OCI-LY1 (cell line): Measurements from ENCODE around the gene P2RY4.
"Not testable (repeated sequence)": the region's sequence is repeated elsewhere in the genome, so short reads cannot be mapped to it uniquely, and the experiment has no call there.

ENCODE experiments used
- H2AFZ ChIP-seq: fragments of 200-600 bp; sonication (generic), shearing (Covaris generic); 2 replicates; pipeline ENCODE4 v1.6.0; 2014; ENCODE audit warnings: antibody characterized with exemption, mild to moderate bottlenecking, low read length
- H3F3A ChIP-seq: fragments of 200-600 bp; sonication (generic), shearing (Covaris generic); 2 replicates; pipeline ENCODE4 v1.6.0; 2014; ENCODE audit warnings: mild to moderate bottlenecking, antibody characterized with exemption, low read length, moderate library complexity; ENCODE audit not compliant: insufficient read depth
- H3K27ac ChIP-seq: fragments of 200-600 bp; sonication (generic); 2 replicates; pipeline ENCODE4 v1.5.1; 2014; ENCODE audit warnings: low read length, mixed run types, mild to moderate bottlenecking, low read depth; ENCODE audit not compliant: poor library complexity, severe bottlenecking
- H3K27me3 ChIP-seq: fragments of 200-600 bp; sonication (generic); 2 replicates; pipeline ENCODE4 v1.6.0; 2014; ENCODE audit warnings: antibody characterized with exemption, mild to moderate bottlenecking, low read length, moderate library complexity; ENCODE audit not compliant: insufficient read depth
- H3K36me3 ChIP-seq: fragments of 200-600 bp; sonication (generic); 2 replicates; pipeline ENCODE4 v1.6.1; 2014; ENCODE audit warnings: mild to moderate bottlenecking, antibody characterized with exemption, low read length, moderate library complexity, mixed read lengths; ENCODE audit not compliant: insufficient read depth
- H3K4me1 ChIP-seq: fragments of 200-600 bp; sonication (generic); 2 replicates; pipeline ENCODE4 v1.5.1; 2014; ENCODE audit warnings: mild to moderate bottlenecking, low read length, moderate library complexity; ENCODE audit not compliant: insufficient read depth, severe bottlenecking
- H3K4me2 ChIP-seq: fragments of 200-600 bp; sonication (generic), shearing (Covaris generic); 2 replicates; pipeline ENCODE4 v1.6.1; 2014; ENCODE audit warnings: low read length
- H3K4me3 ChIP-seq: fragments of 200-600 bp; sonication (generic); 2 replicates; pipeline ENCODE4 v1.5.1; 2014; ENCODE audit warnings: low read length, low read depth, mild to moderate bottlenecking, mixed read lengths; ENCODE audit not compliant: poor library complexity, severe bottlenecking
- H3K79me2 ChIP-seq: fragments of 200-600 bp; shearing (Covaris generic); 2 replicates; pipeline ENCODE4 v1.6.1; 2016; ENCODE audit warnings: mixed run types, low read length, mixed read lengths; ENCODE audit not compliant: insufficient read depth
- H3K9ac ChIP-seq: fragments of 200-600 bp; sonication (generic), shearing (Covaris generic); 2 replicates; pipeline ENCODE4 v1.6.1; 2014; ENCODE audit warnings: mild to moderate bottlenecking, low read length, mixed read lengths
- H3K9me2 ChIP-seq: fragments of 200-600 bp; sonication (generic), shearing (Covaris generic); 2 replicates; pipeline ENCODE4 v1.6.1; 2014; ENCODE audit warnings: low read depth, mild to moderate bottlenecking, low read length, mixed read lengths
- H3K9me3 ChIP-seq: fragments of 200-600 bp; shearing (Covaris generic); 2 replicates; pipeline ENCODE4 v1.6.1; 2014; ENCODE audit warnings: low read length, mixed read lengths
- H4K20me1 ChIP-seq: fragments of 200-600 bp; sonication (generic), shearing (Covaris generic); 2 replicates; pipeline ENCODE4 v1.6.0; 2016; ENCODE audit warnings: mild to moderate bottlenecking, low read length; ENCODE audit not compliant: insufficient read depth
- CTCF ChIP-seq: fragments of 200-600 bp; sonication (generic), shearing (Covaris generic); IDR thresholded peaks from 2 replicates; pipeline ENCODE4 v1.5.1; 2017; ENCODE audit warnings: mild to moderate bottlenecking, antibody characterized with exemption, low read length, moderate library complexity, mixed read lengths
- EZH2 ChIP-seq: fragments of 200-600 bp; sonication (generic), shearing (Covaris generic); IDR thresholded peaks from 2 replicates; pipeline ENCODE4 v1.8.0; 2017; ENCODE audit warnings: borderline replicate concordance, mixed run types, mild to moderate bottlenecking, antibody characterized with exemption, low read length, moderate library complexity, mixed read lengths

P2RY4 gene

GRCh38 chrX:70280573-70280972, 20.6 kb upstream of the P2RY4 start:
- Histone ChIP-seq H3K36me3 (0 out of 2 replicates have a peak, but pooled peaks cover 3% of the 10 kb centered on the region), H3K4me3 (no peak overlapping the region), H3K27me3 (no peaks in the 10 kb centered on the region), H3K9me3 (no peaks in the 10 kb centered on the region), H3K9me2 (no peaks in the 10 kb centered on the region), H3K79me2 (no peaks in the 10 kb centered on the region), H3F3A (no peaks in the 10 kb centered on the region), H4K20me1 (no peaks in the 10 kb centered on the region), H3K4me2 (no peak overlapping the region), H3K9ac (no peak overlapping the region), H2AFZ (no peak overlapping the region), H3K4me1 (no peaks in the 10 kb centered on the region), H3K27ac (no peak overlapping the region)
- TF ChIP-seq CTCF (no peak), EZH2 (no peak)

DNA sequence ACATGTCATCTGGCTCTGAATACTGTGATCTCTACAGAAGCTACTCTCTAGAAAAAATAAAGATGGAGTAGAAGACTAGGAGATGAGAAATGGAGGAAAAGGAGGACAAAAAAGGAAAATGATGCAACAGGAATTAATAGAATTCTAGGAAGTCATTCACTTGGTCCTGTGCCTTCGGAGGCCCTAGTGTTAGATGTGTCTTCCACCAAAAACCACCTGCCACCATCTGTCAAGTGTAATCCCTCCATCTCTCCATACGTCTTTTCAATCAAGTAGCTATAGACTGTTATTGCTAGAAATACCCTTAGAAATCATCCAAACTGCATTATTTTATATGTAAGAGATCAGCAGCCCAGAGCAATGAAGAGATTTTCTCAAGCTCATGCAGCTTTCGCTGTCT, 19.1 kb upstream of the P2RY4 start:
- Histone ChIP-seq H3K9me2 (no peaks in the 10 kb centered on the region), H3K27me3 (no peaks in the 10 kb centered on the region), H3K4me2 (no peak overlapping the region), H3K4me1 (no peaks in the 10 kb centered on the region), H3K9ac (no peak overlapping the region), H3K79me2 (no peaks in the 10 kb centered on the region), H3K9me3 (no peaks in the 10 kb centered on the region), H3K27ac (no peak overlapping the region), H3K4me3 (no peak overlapping the region), H3K36me3 (no peaks in the 10 kb centered on the region), H3F3A (no peaks in the 10 kb centered on the region), H2AFZ (no peak overlapping the region), H4K20me1 (no peaks in the 10 kb centered on the region)
- TF ChIP-seq CTCF (no peak), EZH2 (no peak)

DNA sequence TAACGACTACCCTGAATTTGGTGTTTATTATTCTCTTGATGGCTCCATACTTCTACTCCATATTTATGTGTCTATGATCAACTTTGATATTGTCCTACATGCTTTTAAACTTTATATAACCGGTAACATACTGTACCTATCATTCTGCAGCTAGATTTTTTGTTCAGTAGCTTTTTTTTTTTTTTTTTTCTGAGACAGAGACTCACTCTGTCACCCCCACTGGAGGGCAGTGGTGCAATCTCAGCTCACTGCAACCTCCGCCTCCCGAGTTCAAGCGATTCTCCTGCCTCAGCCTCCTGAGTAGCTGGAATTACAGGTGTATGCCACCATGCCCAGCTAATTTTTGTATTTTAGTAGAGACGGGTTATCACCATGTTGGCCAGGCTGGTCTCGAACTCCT, 14.0 kb upstream of the P2RY4 start:
- not testable (repeated sequence) for H3K4me3 ChIP-seq, H3K9me3 ChIP-seq, H3K4me2 ChIP-seq, H4K20me1 ChIP-seq, H3K9ac ChIP-seq, H2AFZ ChIP-seq, H3K27ac ChIP-seq, H3F3A ChIP-seq, H3K9me2 ChIP-seq, H3K79me2 ChIP-seq, H3K27me3 ChIP-seq, H3K36me3 ChIP-seq, H3K4me1 ChIP-seq

GRCh38 chrX:70268034-70268433, 8.0 kb upstream of the P2RY4 start, which contains the start of gene ARR3:
ARR3 (plus strand) TSS chrX:70268334; CDS start chrX:70269386, 1,052 bp downstream.
- no peaks in the 10 kb centered on the region for H3K4me1 ChIP-seq
- no peaks in the 10 kb centered on the region for H3K79me2 ChIP-seq
- no peak within 1 kb of the TSS for H3K4me2 ChIP-seq
- H3K27ac ChIP-seq, result no peak within 1 kb of the TSS
- H3K9me3 ChIP-seq, result no peaks in the 10 kb centered on the region
- H4K20me1 ChIP-seq, result no peaks in the 10 kb centered on the region
- H3K27me3 ChIP-seq, result no peaks in the 10 kb centered on the region
- TF ChIP-seq EZH2, result no peak
- no peak for TF ChIP-seq CTCF
- H3F3A ChIP-seq, result no peaks in the 10 kb centered on the region
- H3K9me2 ChIP-seq, result no peaks in the 10 kb centered on the region
- no peak within 1 kb of the TSS for H2AFZ ChIP-seq
- no peak within 1 kb of the TSS for H3K4me3 ChIP-seq
- H3K36me3 ChIP-seq, result no peaks in the 10 kb centered on the region
- no peak within 1 kb of the TSS for H3K9ac ChIP-seq
